Motor neuron (in vitro differentiated cells): Measurements from ENCODE around the gene DTHD1. TPM values are rescaled to one million over a fixed set of nuclear protein-coding genes. Genes with fewer than 3 reads are reported as not detected.

Experiments used
- ATAC-seq, 8 experiments: fragments of 200-7000 bp; cut with Tn5 transposase; replicated peaks in 6 of 8; 2 replicates each; pipeline ENCODE4 v1.8.0; 2021; ENCODE audit warnings: mild to moderate bottlenecking in 8 of 8, moderate library complexity in 8 of 8
- H3K27ac ChIP-seq, 2 donors: fragments of 250-450 bp; sonication (Bioruptor Pico); 2 replicates each; pipeline ENCODE4 v1.9.0; 2021; ENCODE audit warnings: antibody characterized with exemption in 2 of 2, mild to moderate bottlenecking in 2 of 2, moderate library complexity in 1 of 2
- H3K4me1 ChIP-seq, 2 donors: fragments of 250-450 bp; sonication (Bioruptor Pico); replicated peaks in 1 of 2; 2 replicates each; pipeline ENCODE4 v1.6.1; 2021; ENCODE audit warnings: antibody characterized with exemption in 2 of 2, mild to moderate bottlenecking in 2 of 2, moderate library complexity in 1 of 2
- H3K4me3 ChIP-seq, 5 donors: fragments of 250-450 bp; sonication (Bioruptor Pico); 2 replicates each; pipeline ENCODE4 v1.9.0; 2021; ENCODE audit warnings: antibody characterized with exemption in 5 of 5, mild to moderate bottlenecking in 5 of 5, moderate library complexity in 4 of 5
- WGBS, 10 experiments: fragments of 450-650 bp; shearing (Covaris generic); methylation state at CpG; one replicate each; pipeline ENCODE4 v1.0.0; 2022; 5-methylcytosine and 5-hydroxymethylcytosine counted together
- in situ Hi-C, 9 experiments: fragments of 400-800 bp; cut with MboI; loops; one replicate each; pipeline ENCODE4 v1.15.0; 2021; ENCODE audit warnings: low sequenced_read_pairs in 9 of 9, low pct_unique_long_range_greater_than_20kb in 2 of 9; ENCODE audit not compliant: unreplicated experiment in 9 of 9
- total RNA-seq, 8 experiments: library from RNA; unstranded; fragments of 300-600 nt; gene quantifications; 2 replicates each; pipeline versions ENCODE4 v1.2.3 to v1.2.4, GENCODE V29; 2022

DTHD1 gene
- total RNA-seq, 8 experiments from 2014 or later: 0.27 to 9.8 (median 0.85) TPM; not detected in 5

DNA sequence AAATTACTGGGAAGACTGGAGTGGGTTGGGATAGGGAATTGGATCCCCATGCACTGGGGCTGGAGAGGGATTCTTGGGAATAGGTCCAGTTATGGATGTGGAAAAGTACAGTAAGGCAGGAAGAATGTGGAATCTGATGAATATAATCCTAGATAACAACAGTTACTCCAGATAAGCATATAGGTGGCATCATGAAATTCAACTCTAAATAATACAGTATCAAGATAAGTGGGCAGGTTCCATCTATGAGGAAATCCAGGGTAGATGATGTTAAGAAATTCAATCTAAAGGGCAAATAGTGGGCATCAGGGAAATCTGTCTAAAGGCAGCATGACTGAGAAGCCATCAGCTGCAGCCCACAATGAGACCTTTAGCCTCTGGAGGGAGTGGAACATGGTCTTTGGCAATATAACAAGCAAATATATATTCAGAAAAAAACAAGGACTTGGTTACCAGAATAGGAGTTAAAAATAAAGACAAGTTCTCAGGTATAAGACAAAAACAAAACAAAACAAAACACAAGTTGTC, 1.2 kb downstream of the DTHD1 start:
- in situ Hi-C loops: no loop called here
- H3K27ac ChIP-seq: no peak overlapping the region
- no peak overlapping the region for H3K4me3 ChIP-seq
- no peak for ATAC-seq
- H3K4me1 ChIP-seq: peaks cover 11 to 28% of the 10 kb centered on the region in 2 donors

DNA sequence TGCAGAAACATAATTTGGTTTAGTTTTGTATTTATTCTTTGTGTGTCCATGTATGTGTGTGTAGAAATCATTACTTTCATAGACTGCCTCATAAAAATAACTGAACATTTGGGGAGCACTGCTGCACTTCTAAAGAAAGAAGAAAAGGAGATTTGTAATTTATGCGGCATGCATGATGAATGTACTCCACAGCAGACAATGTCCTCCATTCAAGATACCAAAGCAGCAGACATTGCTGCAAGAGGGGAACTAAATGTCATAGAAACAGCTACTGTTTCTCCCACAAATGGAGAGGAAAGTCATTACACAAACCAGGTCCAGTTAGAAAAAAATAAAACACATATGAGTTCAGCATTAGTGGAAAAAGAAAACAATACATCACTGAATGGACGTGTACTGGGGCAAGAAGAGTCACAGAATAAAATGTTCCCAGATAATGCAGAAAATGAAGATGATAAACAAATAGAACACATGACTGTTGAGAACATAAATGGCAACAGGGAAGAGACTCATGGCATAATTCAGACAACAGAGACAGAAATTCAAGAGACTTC, 2.6 kb downstream of the DTHD1 start:
- H3K4me1 ChIP-seq: peaks cover 11 to 28% of the 10 kb centered on the region in 2 donors
- WGBS, 10 experiments: 0 to 75% (median 40%) methylated on average over 1 to 2 of the region's 2 CpGs; no CpG with 5 or more reads in 1 of the 10 experiments
- no peak overlapping the region for H3K4me3 ChIP-seq
- in situ Hi-C loops: no loop called here
- H3K27ac ChIP-seq: peak overlapping the region; percentile 5 to 79
- ATAC-seq: peak in 5 of 8 experiments; percentile 70 to 85 (median 81)

DNA sequence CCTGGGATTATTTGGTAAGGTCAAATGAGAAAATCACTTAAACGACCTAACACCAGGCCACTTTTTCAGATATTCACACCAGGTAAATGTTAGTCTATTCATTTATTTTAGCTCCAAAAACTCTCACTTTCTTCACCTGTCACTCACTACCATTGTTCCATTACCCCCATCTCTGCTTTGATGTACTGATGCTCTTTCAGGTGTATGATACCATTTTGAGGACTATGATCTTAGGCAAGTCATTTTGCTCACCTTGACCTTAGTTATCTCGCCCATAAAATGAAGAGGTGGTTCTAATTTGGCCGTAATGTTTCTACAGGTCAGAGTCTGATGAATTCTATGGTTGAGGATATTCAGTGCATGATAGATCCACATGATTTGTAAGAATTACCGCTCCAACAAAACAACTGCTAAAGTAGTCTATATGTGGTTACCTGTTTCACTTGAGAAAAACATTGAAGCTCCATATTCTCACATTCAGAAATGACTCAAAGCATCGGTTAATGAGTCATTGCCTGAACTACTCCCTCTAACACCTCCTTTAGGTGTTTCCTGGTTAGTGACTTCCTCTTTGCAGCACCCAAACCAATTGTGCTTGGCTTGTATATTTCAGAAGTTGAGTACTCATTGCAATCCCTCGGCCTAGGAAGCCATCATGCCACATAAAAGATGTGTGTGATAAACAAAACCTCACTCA, 4.5 kb downstream of the DTHD1 start:
- no peak overlapping the region for H3K4me3 ChIP-seq
- ATAC-seq: no peak
- peaks cover 11 to 23% of the 10 kb centered on the region in 2 donors for H3K4me1 ChIP-seq
- WGBS, 10 experiments: 0 to 100% (median 92%) methylated on average over 1 to 6 of the region's 6 CpGs
- H3K27ac ChIP-seq: no peak overlapping the region
- in situ Hi-C loops: no loop called here

DNA sequence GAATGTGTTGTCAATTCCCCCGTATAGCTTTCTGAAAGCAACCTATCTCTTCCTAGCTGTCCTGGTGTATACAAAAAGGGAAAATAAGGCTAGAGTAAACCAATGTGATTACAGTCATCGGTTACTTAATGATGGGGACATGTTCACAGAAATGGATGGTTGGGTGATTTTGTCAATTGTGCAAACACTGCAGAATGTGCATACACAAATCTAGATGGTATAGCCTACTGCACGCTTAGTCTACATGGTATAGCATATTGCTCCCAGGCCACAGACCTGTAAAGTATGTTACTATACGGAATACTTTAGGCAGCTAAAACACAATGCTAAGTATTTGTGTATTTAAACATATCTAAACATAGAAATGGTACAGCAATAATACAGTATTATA, 5.1 kb downstream of the DTHD1 start:
- Histone ChIP-seq H3K27ac (no peak overlapping the region), H3K4me3 (no peak overlapping the region), H3K4me1 (peaks cover 11 to 20% of the 10 kb centered on the region in 2 donors)
- in situ Hi-C loops: no loop called here
- ATAC-seq: no peak
- 0 to 100% (median 89%) methylated on average over 1 to 4 of the region's 4 CpGs; no CpG with 5 or more reads in 1 of the 10 experiments for WGBS, 10 experiments

DNA sequence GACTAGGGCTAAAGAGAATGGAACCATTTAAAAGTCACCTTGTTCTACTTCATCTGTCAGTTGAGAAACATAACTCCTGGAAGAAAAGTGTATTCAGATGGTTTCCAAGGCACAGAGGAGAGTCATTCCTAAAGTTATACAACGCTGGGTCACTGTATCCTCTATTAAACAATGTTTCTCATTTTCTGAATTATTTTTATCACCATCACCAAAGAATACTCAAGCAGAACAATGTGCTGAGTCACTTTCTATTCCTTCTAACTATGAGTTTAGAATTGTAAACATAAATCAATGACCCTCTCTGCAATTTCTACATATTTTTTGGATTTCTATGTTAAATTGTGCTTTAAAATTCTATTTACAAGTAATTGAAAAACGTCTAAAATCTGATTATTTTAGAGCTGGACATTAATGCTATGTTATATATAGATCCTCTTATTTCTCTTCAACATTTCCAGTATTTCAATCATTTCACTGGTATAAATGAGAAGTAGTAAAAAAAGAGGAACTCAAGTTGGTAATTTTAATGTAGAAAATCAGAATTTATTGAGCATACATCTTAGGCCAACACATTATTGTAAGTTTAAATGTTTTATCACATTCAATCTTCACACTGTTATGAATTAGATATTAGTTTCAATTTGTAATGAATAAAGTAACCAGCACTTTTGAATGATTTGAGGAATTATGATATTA, 7.5 kb downstream of the DTHD1 start:
- ATAC-seq: peak in 1 of 8 experiments; percentile 16
- 0 to 100% (median 79%) methylated on average over 1 to 2 of the region's 2 CpGs for WGBS, 10 experiments
- H3K27ac ChIP-seq: no peak overlapping the region
- in situ Hi-C loops: no loop called here
- no peak overlapping the region for H3K4me3 ChIP-seq
- H3K4me1 ChIP-seq: peaks cover 7 to 11% of the 10 kb centered on the region in 2 donors

DNA sequence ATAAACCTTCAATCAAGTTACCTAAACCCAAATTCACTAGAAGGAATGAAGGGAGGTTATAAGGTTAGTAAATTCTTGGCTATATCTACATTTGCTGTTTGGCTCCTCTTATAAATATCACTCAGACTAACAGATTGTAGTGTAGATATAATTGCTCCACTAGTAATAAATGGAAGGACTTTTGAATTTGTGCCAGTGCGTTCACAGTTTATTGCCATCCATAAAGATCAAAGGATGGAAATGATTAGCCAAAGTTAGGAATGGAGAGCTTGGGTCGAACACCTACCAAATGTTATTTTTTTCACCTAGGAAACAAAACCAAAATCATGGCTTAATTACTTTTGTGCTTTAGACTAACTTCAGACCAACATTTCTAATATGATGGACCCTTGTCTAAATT, 9.2 kb downstream of the DTHD1 start:
- no peak for ATAC-seq
- in situ Hi-C loops: no loop called here
- Histone ChIP-seq H3K4me3 (no peak overlapping the region), H3K27ac (no peak overlapping the region), H3K4me1 (peaks cover 0 to 3% of the 10 kb centered on the region in 2 donors)
- 0 to 100% (median 83%) methylated on average over 1 to 2 of the region's 2 CpGs; no CpG with 5 or more reads in 1 of the 10 experiments for WGBS, 10 experiments

DNA sequence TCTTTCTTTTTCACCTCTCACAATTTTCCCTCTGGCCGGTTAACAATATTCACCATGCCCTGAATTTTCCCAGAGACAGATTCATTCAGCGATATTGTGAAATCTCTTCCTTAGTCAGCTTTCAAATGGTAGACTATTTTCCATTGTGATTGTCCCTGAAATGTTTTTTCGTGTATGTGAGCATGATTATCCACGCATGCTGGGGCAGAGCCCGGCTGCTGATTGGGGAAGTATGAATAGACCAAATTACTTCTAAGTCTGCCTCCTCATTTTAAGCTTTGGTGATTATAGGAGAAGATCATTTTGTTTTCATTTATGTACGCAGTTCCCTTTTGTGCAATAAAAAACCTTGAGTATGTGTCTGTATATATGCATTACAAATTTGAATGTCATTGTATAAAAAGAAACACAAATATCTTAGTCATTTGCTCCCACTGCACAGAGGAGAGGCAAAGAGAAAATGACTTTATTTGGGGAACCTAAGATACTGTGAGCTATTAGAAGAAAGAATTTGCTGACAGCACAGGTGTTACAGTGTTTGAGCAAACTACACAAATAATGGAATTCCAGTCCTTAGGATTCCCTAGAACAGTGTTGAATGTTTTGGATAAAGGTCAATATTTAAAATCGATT, 11.3 kb downstream of the DTHD1 start:
- peak in 2 of 8 experiments; percentile 15 to 24 for ATAC-seq
- in situ Hi-C loops: no loop called here
- WGBS, 10 experiments: 25 to 90% (median 82%) methylated on average over 4 to 7 of the region's 7 CpGs; no CpG with 5 or more reads in 1 of the 10 experiments
- no peak overlapping the region for H3K27ac ChIP-seq
- no peak overlapping the region for H3K4me3 ChIP-seq
- H3K4me1 ChIP-seq: peaks cover 0 to 3% of the 10 kb centered on the region in 2 donors

DNA sequence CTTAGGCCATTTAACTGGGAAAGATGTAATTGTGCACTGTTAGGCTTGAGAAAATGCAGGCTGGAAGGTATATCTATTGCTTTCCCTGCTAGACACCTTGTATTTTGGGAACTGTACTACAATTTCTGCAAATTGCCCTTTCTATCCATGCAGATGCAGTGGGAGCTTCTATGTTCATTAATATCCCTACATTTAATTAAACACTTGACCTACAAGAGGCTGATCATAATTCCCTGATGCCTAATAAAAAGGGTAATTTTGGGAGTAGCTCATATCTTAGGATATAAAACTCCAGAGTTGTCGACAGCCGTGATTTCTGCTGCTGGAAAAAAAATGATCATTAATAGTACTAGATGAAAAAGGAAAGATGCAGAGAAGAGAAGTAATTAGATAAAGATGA, 19.7 kb downstream of the DTHD1 start:
- no peaks in the 10 kb centered on the region for H3K4me1 ChIP-seq
- H3K4me3 ChIP-seq: no peak overlapping the region
- no peak overlapping the region for H3K27ac ChIP-seq
- WGBS, 10 experiments: 0 to 100% (median 77%) methylated on average over 1 to 2 of the region's 2 CpGs; no CpG with 5 or more reads in 2 of the 10 experiments
- ATAC-seq: no peak
- in situ Hi-C loops: no loop called here

DNA sequence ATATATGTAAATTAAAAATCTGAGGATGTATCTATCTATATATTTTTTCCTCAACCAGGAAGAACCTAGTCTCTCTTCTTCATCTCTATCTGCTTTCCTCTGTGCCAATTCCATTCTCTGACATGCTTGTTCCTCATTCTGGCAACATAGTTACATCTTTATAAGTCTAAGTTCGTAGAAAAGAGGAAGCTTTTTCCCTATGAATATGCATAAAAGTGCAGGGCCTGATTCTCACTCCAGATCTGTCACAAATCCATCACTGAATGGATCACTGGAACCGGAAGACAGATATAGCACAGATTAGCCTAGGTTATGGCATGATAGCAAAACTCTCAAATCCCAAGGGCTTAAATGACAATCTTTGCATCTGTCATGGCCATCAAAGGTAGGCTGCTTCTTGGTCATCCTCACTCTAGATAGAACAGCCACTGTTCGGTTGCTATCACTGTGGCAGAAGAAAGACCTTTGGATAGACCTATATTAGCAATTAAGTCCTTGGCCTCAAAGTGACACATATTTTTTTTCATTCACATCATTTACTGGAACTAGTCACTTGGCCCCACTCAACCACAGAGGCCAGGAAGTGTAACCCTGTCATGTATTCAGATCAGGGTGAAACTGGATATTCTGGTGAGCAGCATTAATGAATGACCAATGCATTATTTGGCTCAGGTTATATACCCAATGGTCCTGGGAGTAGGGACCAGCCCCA, 22.2 kb downstream of the DTHD1 start:
- Histone ChIP-seq H3K27ac (no peak overlapping the region), H3K4me3 (no peak overlapping the region), H3K4me1 (no peaks in the 10 kb centered on the region)
- no peak for ATAC-seq
- WGBS, 10 experiments: 0 to 100% (median 59%) methylated on average over 1 to 3 of the region's 3 CpGs; no CpG with 5 or more reads in 2 of the 10 experiments
- in situ Hi-C loops: no loop called here

DNA sequence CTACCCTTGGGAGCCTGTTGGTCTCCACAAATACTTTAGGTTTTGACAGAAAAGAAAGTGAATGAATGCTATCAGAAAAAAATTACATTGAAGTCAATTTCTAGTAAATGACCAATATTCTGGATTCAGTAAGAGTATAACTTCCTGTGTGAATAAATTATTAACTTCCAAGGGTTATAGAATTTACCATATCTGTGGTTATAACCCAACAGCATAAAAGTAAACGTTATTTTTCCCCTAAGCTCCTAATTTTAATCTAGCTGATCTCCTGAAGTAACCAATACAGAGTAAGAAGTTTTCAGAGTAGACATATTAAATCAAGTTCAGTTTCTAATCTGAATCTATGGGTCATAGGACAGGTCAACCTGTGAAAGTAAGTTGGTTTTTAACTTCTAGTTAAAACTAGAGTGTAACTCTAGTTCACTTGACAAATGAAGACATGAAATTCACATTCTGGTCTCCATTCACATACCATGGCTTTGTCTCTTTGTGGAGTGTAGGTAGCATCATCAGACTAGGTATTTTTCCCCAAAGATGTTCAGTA, 22.8 kb downstream of the DTHD1 start:
- Histone ChIP-seq H3K4me1 (no peaks in the 10 kb centered on the region), H3K4me3 (no peak overlapping the region), H3K27ac (no peak overlapping the region)
- 0 to 80% (median 45%) methylated on average over 1 of the region's 1 CpG for WGBS, 10 experiments
- ATAC-seq: no peak
- in situ Hi-C loops: no loop called here

DNA sequence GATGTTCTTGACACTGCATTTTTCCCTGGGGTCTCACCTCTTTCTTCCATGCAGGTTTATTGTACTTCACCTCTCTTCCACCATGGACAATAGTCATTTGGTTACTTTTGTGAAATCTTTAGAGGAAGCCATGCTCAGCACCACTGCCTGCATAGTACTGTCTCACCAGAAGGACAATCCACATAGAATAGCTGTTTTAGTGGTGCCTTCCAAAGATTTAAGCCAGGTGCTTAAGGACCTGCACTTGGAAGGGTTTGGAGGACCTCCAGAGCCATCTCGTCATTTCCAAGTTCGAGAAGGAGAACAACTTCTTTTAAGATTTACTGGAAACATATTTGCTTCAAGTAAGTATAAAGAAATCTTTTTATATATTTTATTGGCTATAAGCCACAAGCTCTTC, 26.7 kb downstream of the DTHD1 start:
- Histone ChIP-seq H3K4me3 (no peak overlapping the region), H3K27ac (no peak overlapping the region), H3K4me1 (no peaks in the 10 kb centered on the region)
- ATAC-seq: no peak
- in situ Hi-C loops: no loop called here
- 0 to 90% (median 36%) methylated on average over 1 to 2 of the region's 2 CpGs; no CpG with 5 or more reads in 2 of the 10 experiments for WGBS, 10 experiments

DNA sequence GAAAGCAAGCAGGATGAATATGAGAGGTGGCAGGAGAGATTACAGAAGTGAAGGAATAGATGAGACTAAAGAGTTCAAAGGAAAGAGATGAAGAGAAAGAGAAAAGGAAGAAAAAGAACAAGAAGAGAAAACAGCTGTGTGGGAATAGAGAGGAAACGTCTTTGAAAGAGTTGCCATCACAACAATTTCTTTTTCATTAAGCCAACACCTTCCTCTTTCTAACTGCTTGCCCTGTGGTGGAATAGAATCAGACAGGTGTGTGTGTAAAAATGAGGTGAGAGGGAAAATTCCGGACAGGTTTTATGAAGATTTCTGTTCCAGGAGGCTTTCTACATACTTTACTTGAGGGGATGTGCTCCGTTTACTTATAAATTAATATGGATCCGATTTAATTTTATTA, 28.8 kb downstream of the DTHD1 start:
- Histone ChIP-seq H3K4me3 (no peak overlapping the region), H3K27ac (no peak overlapping the region), H3K4me1 (no peaks in the 10 kb centered on the region)
- in situ Hi-C loops: no loop called here
- no peak for ATAC-seq
- 0 to 91% (median 85%) methylated on average over 2 to 4 of the region's 4 CpGs for WGBS, 10 experiments
